Measurements from ENCODE around the gene GOLGA6D.
A peak's percentile ranks its signal among the peaks of the same experiment; 100 is the strongest.
"Not testable (repeated sequence)": the region's sequence is repeated elsewhere in the genome, so short reads cannot be mapped to it uniquely, and the experiment has no call there.

GOLGA6D gene

DNA sequence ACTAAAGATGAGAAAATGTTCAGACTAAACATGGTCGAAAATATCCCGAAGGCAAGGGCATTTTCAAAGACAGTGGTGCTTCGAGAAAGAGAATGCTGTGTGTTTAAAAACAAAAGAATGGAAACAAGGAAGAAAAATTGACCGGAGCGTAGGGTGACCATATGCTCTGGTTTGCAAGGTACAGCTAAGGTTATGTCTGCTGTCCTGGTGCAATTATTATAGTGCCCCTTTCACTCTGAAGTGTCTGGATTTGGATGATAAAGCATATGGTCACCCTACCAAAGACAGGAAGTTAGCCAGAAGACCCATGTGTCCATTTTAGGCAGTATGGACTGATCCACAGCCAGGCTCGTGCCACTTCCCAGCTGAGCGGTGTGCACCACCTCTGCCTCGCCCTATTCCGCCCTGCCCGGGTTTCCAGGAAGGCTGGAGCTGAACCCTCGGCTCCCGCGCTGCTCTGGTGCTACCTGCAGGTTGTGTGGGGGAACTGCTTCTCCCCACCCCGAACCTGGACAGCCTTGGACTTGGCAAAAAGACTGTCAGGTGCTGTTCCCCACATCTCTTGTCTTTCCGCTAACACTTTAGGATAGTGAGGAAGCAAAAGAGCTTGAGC is 25.2 kb downstream of the GOLGA6D start:
- peaks cover 44% of the 10 kb centered on the region for H3K27me3 Mint-ChIP-seq
- peaks cover 22% of the 10 kb centered on the region for H3K4me1 Mint-ChIP-seq
- H3K4me3 Mint-ChIP-seq: no peak overlapping the region
- DNase-seq: peak; percentile 48
- H3K36me3 Mint-ChIP-seq: no peaks in the 10 kb centered on the region
- CTCF ChIA-PET: no interaction called here
- H3K9me3 Mint-ChIP-seq: no peaks in the 10 kb centered on the region
- H3K27ac Mint-ChIP-seq: no peak overlapping the region

- CTCF ChIA-PET: no interaction called here
- no peaks in the 10 kb centered on the region for H3K36me3 Mint-ChIP-seq
- H3K4me3 Mint-ChIP-seq: no peak overlapping the region
- no peaks in the 10 kb centered on the region for H3K9me3 Mint-ChIP-seq
- no peak overlapping the region for H3K27ac Mint-ChIP-seq
- H3K27me3 Mint-ChIP-seq: peaks cover 43% of the 10 kb centered on the region
- DNase-seq: no peak
- peaks cover 12% of the 10 kb centered on the region for H3K4me1 Mint-ChIP-seq
These were observed 27.1 kb downstream of the GOLGA6D start for GRCh38 chr15:75309711-75310110.

- CTCF ChIA-PET, H3K27ac Mint-ChIP-seq, H3K4me3 Mint-ChIP-seq, H3K9me3 Mint-ChIP-seq, DNase-seq, H3K36me3 Mint-ChIP-seq: not testable (repeated sequence)
- Mint-ChIP-seq H3K4me1 (peaks cover 11% of the 10 kb centered on the region), H3K27me3 (peaks cover 30% of the 10 kb centered on the region)
These were observed 29.9 kb downstream of the GOLGA6D start for GRCh38 chr15:75312548-75312947.

DNA sequence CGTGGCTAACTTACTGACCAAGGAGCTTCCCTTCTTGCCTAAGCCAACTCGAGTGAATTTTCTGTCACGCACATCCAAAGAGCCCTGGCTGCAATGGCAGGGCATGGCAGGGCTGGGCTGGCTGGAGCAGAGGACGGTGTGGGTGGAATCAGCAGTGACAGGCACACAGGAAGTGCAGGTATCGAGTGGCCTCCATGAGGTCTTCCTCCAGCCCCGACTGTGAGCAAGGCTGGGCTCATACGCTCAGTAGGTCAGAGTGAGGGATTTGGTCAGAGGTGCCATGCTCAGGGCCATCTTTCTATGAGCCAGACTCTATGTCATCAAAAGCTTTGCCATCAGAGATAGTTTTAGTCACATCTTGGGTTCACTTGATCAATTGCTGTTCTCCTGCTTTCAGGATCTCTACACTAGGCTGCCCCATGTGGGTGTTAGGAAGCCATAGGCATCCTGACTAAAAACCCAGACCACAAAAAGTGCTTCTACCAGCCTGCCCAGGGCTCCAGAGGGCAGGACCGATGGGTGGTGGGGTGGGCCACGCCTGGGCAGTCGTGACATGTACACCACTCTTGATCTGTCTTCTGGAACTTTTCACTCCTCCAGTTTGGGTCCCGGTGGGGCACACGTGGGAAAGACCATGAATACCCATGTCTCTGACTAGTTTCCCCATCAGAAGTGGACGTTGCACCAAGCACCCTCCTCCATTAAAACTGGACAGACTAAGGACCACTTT is 30.6 kb downstream of the GOLGA6D start:
- no peak for DNase-seq
- Mint-ChIP-seq H3K9me3 (no peaks in the 10 kb centered on the region), H3K4me3 (no peak overlapping the region), H3K27me3 (peaks cover 23% of the 10 kb centered on the region), H3K36me3 (no peaks in the 10 kb centered on the region), H3K27ac (no peak overlapping the region), H3K4me1 (peaks cover 6% of the 10 kb centered on the region)
- CTCF ChIA-PET: no interaction called here

- no peaks in the 10 kb centered on the region for H3K36me3 Mint-ChIP-seq
- H3K27ac Mint-ChIP-seq: no peak overlapping the region
- no peak overlapping the region for H3K4me3 Mint-ChIP-seq
- DNase-seq: no peak
- peaks cover 9% of the 10 kb centered on the region for H3K4me1 Mint-ChIP-seq
- CTCF ChIA-PET: no interaction called here
- peaks cover 25% of the 10 kb centered on the region for H3K27me3 Mint-ChIP-seq
- no peaks in the 10 kb centered on the region for H3K9me3 Mint-ChIP-seq
These were observed 32.1 kb downstream of the GOLGA6D start for GRCh38 chr15:75314552-75315290.

DNA sequence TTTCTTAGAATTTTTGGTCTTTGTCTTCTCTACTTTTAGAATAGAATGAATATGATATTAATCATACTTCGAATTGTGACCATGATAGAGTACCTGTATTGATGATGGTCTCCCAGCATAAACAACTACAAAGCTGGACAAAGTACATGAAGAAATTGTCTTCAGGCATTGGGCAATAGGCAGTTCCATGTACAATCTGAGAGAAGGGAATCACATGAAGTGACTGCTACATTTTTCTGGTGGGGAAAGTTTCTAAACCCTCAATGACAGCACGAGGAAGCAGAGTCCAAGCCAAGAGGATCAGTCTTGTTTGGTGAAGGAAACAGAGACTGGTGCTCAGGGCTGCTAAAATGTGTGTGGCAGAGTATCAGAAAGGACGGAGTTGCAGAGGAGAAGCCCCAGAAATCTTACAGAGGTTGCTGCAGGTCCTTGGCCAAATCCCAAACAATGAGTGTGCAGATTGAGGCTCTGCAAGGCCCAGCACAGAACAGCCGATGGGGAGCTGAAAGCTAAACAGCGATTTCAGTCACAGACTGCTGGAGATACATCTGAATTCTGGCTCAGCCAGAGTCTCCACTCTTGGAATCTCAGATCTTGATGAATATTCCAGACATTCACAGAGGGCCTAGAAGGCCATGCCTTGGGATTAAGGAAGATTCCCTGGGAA is 36.7 kb downstream of the GOLGA6D start:
- H3K9me3 Mint-ChIP-seq, H3K4me1 Mint-ChIP-seq, H3K27ac Mint-ChIP-seq, CTCF ChIA-PET, DNase-seq, H3K4me3 Mint-ChIP-seq, H3K36me3 Mint-ChIP-seq: not testable (repeated sequence)
- peaks cover 35% of the 10 kb centered on the region for H3K27me3 Mint-ChIP-seq

DNA sequence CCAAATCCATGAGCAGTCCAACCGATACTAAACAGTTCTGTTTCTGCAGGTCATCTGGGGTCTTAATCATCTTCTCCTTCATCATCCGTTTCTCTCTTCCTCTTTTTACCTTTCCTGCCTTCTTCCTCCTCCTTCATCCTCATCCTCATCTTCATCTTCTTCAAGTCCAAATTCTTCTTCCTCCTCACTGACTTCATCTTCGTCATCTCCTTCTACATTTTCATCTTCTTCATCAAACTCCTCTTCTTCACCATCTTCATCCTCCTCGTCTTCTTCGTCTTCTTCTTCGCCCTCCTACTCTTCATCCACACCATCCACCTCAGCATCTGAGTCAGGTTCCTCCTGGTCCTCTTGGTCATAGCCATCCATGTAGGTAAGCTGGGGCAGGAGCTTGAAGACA is 39.1 kb downstream of the GOLGA6D start:
- Mint-ChIP-seq H3K27me3 (peaks cover 32% of the 10 kb centered on the region), H3K4me1 (peaks cover 3% of the 10 kb centered on the region), H3K4me3 (no peak overlapping the region), H3K27ac (no peak overlapping the region), H3K9me3 (no peaks in the 10 kb centered on the region), H3K36me3 (no peaks in the 10 kb centered on the region)
- no peak for DNase-seq
- CTCF ChIA-PET: no interaction called here

- Mint-ChIP-seq H3K4me3 (no peak overlapping the region), H3K36me3 (no peaks in the 10 kb centered on the region), H3K4me1 (no peaks in the 10 kb centered on the region), H3K27ac (no peak overlapping the region), H3K27me3 (peaks cover 29% of the 10 kb centered on the region), H3K9me3 (no peaks in the 10 kb centered on the region)
- no peak for DNase-seq
- CTCF ChIA-PET: no interaction called here
These were observed 43.3 kb downstream of the GOLGA6D start for GRCh38 chr15:75325922-75326321.

GRCh38 chr15:75327005-75327404 is 44.4 kb downstream of the GOLGA6D start:
- H3K27me3 Mint-ChIP-seq: peaks cover 23% of the 10 kb centered on the region
- no peak overlapping the region for H3K27ac Mint-ChIP-seq
- no peak overlapping the region for H3K4me3 Mint-ChIP-seq
- H3K4me1 Mint-ChIP-seq: no peaks in the 10 kb centered on the region
- DNase-seq: no peak
- no peaks in the 10 kb centered on the region for H3K36me3 Mint-ChIP-seq
- CTCF ChIA-PET: no interaction called here
- H3K9me3 Mint-ChIP-seq: no peaks in the 10 kb centered on the region

DNA sequence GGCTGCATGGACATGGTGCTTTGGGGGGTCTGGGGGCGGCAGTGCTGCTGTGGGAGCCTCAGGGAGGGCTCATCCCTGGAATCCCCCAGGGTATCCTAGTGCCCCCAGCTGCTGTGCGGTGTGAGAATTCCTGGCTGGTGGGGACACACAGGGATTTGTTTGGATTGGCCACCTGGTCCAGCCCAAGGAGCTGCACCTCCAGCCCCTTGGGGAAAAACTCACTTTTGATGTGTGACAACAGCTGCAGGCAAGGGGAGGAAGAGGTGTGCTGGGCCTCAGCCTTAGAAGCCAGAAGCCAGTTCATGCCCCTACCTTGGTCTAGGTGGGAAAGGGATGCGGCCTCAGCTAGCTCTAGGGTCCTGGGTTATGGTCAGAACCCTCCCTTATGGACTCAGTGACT is 44.9 kb downstream of the GOLGA6D start:
- Mint-ChIP-seq H3K36me3 (no peaks in the 10 kb centered on the region), H3K27me3 (peaks cover 23% of the 10 kb centered on the region), H3K9me3 (no peaks in the 10 kb centered on the region), H3K27ac (no peak overlapping the region), H3K4me1 (no peaks in the 10 kb centered on the region), H3K4me3 (no peak overlapping the region)
- no peak for DNase-seq
- CTCF ChIA-PET: no interaction called here

GRCh38 chr15:75328493-75329314 is 46.1 kb downstream of the GOLGA6D start:
- no peak for DNase-seq
- no peaks in the 10 kb centered on the region for H3K9me3 Mint-ChIP-seq

GRCh38 chr15:75329571-75329970 is 46.9 kb downstream of the GOLGA6D start:
- Mint-ChIP-seq H3K36me3 (no peaks in the 10 kb centered on the region), H3K27ac (no peak overlapping the region), H3K9me3 (no peaks in the 10 kb centered on the region), H3K27me3 (peaks cover 21% of the 10 kb centered on the region), H3K4me3 (no peak overlapping the region), H3K4me1 (peaks cover under 1% of the 10 kb centered on the region)
- no peak for DNase-seq
- CTCF ChIA-PET: no interaction called here

More at GRCh38 chr15:75328493-75329314, 46.1 kb downstream of the GOLGA6D start:
- Mint-ChIP-seq H3K36me3 (no peaks in the 10 kb centered on the region), H3K27me3 (peaks cover 27% of the 10 kb centered on the region), H3K27ac (no peak overlapping the region), H3K4me1 (no peaks in the 10 kb centered on the region), H3K4me3 (no peak overlapping the region)
- CTCF ChIA-PET: no interaction called here

DNA sequence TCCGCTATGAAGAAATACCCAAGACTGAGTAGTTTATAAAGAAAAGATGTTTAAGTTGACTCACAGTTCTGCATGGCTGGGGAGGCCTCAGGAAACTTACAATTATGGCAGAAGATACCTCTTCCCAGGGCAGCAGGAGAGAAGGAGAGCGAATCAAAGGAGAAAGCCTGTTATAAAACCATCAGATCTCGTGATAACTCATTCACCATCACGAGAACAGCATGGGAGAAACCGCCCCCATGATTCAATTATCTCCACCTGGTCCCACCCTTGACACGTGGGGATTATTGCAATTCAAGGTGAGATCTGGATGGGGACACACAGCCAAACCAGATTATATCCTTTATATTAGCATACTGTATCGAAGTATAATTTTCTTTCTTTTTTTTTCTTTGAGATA is 49.5 kb downstream of the GOLGA6D start:
- not testable (repeated sequence) for H3K4me3 Mint-ChIP-seq, H3K9me3 Mint-ChIP-seq, DNase-seq, H3K36me3 Mint-ChIP-seq, H3K27ac Mint-ChIP-seq
- Mint-ChIP-seq H3K4me1 (peaks cover 22% of the 10 kb centered on the region), H3K27me3 (peaks cover 21% of the 10 kb centered on the region)
- CTCF ChIA-PET: interaction anchor here (0.9 kb wide), 1 partner anchor 36 kb away, joined by 4 read pairs; no protein-coding TSS in a partner anchor

Measured in activated naive CD4-positive, alpha-beta T cell treated with anti-CD3 and anti-CD28 coated beads, Interleukin-2, amount 10 ng/mL, durations not matched to agents 7 days and 5 days (primary cell).